Body of pancreas (tissue), 4 donors: ENCODE results near the gene HSH2D. TPM values are rescaled to one million over a fixed set of nuclear protein-coding genes. Genes with fewer than 3 reads are reported as not detected.
"Not testable (repeated sequence)": the region's sequence is repeated elsewhere in the genome, so short reads cannot be mapped to it uniquely, and the experiment has no call there.

Experiments
- ATAC-seq: fragments of 150-250 bp; one replicate; pipeline ENCODE4 v1.9.1; 2016
- DNase-seq, 4 donors: peaks; one replicate each; pipeline ENCODE4 v3.0.0-alpha.2; 2019
- H3K27ac ChIP-seq, 4 donors: fragments of 200-600 bp; sonication (generic); 1 replicate in 3 of 4; 2 replicates in 1 of 4; pipeline versions ENCODE4 v1.5.1 to v1.6.1; 2016 to 2019; ENCODE audit warnings: mild to moderate bottlenecking in 1 of 4, mixed read lengths in 1 of 4, moderate library complexity in 1 of 4
- H3K27me3 ChIP-seq, 2 donors: fragments of 200-600 bp; sonication (generic); one replicate each; pipeline ENCODE4 v1.6.0; 2016; ENCODE audit warnings: mild to moderate bottlenecking in 1 of 2
- H3K36me3 ChIP-seq, 2 donors: fragments of 200-600 bp; sonication (generic); replicated peaks in 1 of 2; 2 replicates each; pipeline ENCODE4 v1.5.1; 2016; ENCODE audit warnings: low read depth in 2 of 2; ENCODE audit not compliant: insufficient read depth in 1 of 2
- H3K4me1 ChIP-seq: fragments of 200-600 bp; sonication (generic); one replicate; pipeline ENCODE4 v1.6.0; 2016
- H3K4me3 ChIP-seq, 2 donors: fragments of 200-600 bp; sonication (generic); 1 replicate in 1 of 2; 2 replicates in 1 of 2; pipeline ENCODE4 v1.5.1; 2016 to 2019
- H3K9me3 ChIP-seq, 3 donors: fragments of 200-600 bp; sonication (generic); 1 replicate in 2 of 3; 2 replicates in 1 of 3; pipeline ENCODE4 v1.5.1; 2016
- CTCF ChIP-seq, 7 experiments: fragments of 450-650 bp in 4 of 7; fragments of 200-600 bp in 3 of 7; sonication (generic) in 3 of 7; IDR thresholded peaks; one replicate each; pipeline ENCODE4 v1.5.1; 2016 to 2019; ENCODE audit warnings: antibody characterized with exemption in 7 of 7
- POLR2A ChIP-seq, 3 donors: fragments of 450-650 bp; IDR thresholded peaks; one replicate each; pipeline ENCODE4 v1.6.1; 2016; ENCODE audit warnings: antibody characterized with exemption in 3 of 3, mild to moderate bottlenecking in 2 of 3
- WGBS, 2 donors: methylation state at CpG; one replicate each; pipeline ENCODE4 v1.1.5; 2017; 5-methylcytosine and 5-hydroxymethylcytosine counted together
- intact Hi-C: fragments of 100-400 bp; cut with DNase I; formaldehyde crosslinking; loops from one replicate; pipeline ENCODE4 v1.15.1; 2023
- total RNA-seq, 2 donors: library from RNA; depleted of rRNA; stranded (reverse); fragments of >200 nt; gene quantifications; one replicate each; pipeline ENCODE4 v1.1.0, GENCODE V29; 2016

HSH2D gene
- total RNA-seq, 2 donors from 2014 or later, result 3.6 to 9.6 TPM

DNA sequence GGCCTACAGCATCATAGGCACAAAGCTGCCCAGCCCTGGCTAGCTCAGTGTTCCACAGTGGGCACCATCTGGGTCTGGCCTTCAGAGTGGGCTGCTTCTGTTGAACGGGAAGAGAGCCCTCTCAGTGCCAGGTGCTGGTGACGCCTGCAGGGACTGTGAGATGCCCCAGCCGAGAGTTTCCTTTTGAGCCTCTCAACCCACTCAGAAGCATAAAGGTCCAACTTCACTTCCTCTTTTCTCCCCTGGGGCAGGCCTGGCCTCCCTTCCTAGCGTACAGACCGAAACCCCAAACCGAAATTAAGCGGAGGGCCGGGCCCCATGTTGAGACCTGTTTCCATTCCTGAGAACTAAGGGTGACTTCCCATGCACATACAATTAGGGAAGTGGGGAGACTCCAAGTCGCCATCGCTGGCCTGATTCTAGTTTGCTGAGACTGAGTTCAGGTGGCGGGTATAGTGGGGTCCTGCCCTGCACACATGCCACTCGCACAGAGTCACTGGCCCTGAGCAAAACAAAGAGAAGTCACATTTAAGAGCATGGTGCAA is 24.9 kb upstream of the HSH2D start:
- H3K4me1 ChIP-seq, result peaks cover 15% of the 10 kb centered on the region
- H3K9me3 ChIP-seq, result no peaks in the 10 kb centered on the region
- ATAC-seq, result no peak
- H3K27me3 ChIP-seq, result no peaks in the 10 kb centered on the region
- TF ChIP-seq POLR2A (IDR thresholded peaks at IDR 0.05) (no peak), CTCF (IDR thresholded peaks at IDR 0.05) (no peak)
- peak overlapping the region in 1 of 4 donors; percentile 60 for H3K27ac ChIP-seq
- 80 to 96% methylated on average over 9 to 12 of the region's 12 CpGs for WGBS, 2 donors
- no peak overlapping the region for H3K4me3 ChIP-seq
- intact Hi-C loops, result no loop called here
- DNase-seq, result peak in 1 of 4 donors; percentile 58
- peaks cover 4 to 30% of the 10 kb centered on the region in 2 donors for H3K36me3 ChIP-seq

GRCh38 chr19:16119075-16119857 is 24.2 kb upstream of the HSH2D start:
- H3K27me3 ChIP-seq, H3K4me3 ChIP-seq, intact Hi-C loops, H3K9me3 ChIP-seq, ATAC-seq: not testable (repeated sequence)
- Histone ChIP-seq H3K27ac (peak overlapping the region in 1 of 4 donors; percentile 2), H3K4me1 (peaks cover 10% of the 10 kb centered on the region), H3K36me3 (peaks cover 4 to 30% of the 10 kb centered on the region in 2 donors)
- DNase-seq, result peak in 1 of 4 donors; percentile 23
- 83 to 87% methylated on average over 13 to 19 of the region's 19 CpGs for WGBS, 2 donors

GRCh38 chr19:16121141-16121540 is 22.3 kb upstream of the HSH2D start:
- Histone ChIP-seq H3K4me1 (no peaks in the 10 kb centered on the region), H3K36me3 (peaks cover 4 to 37% of the 10 kb centered on the region in 2 donors), H3K9me3 (no peaks in the 10 kb centered on the region), H3K4me3 (no peak overlapping the region), H3K27ac (no peak overlapping the region), H3K27me3 (no peaks in the 10 kb centered on the region)
- DNase-seq (no peak), ATAC-seq (no peak)
- TF ChIP-seq POLR2A (IDR thresholded peaks at IDR 0.05), result no peak
- no peak for TF ChIP-seq CTCF (IDR thresholded peaks at IDR 0.05)
- WGBS, 2 donors, result 79 to 88% methylated on average over 5 of the region's 5 CpGs
- intact Hi-C loops, result no loop called here

DNA sequence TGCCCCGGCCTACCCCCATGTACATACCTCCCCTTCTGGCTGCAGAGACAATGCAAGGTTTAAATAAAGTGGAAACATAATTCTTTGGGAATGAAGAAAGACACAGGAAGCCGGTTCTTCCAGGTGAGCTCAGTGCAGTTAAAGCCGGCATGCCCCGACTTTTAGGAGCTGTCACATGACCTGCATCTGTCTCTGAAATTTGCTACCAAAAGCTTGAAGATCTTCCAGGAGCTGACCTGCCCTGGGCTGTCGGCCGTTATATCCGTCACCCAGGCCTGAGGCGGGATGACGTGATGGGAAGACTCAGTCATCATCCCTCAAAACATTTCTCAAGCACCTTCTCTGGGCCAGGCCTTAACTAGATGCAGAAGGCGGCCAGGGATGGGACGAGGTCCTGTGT is 21.5 kb upstream of the HSH2D start:
- ATAC-seq (no peak), DNase-seq (no peak)
- no peak for TF ChIP-seq CTCF (IDR thresholded peaks at IDR 0.05)
- no peak for TF ChIP-seq POLR2A (IDR thresholded peaks at IDR 0.05)
- intact Hi-C loops, result no loop called here
- H3K9me3 ChIP-seq, result no peaks in the 10 kb centered on the region
- 86 to 94% methylated on average over 8 to 11 of the region's 11 CpGs for WGBS, 2 donors
- H3K4me3 ChIP-seq, result no peak overlapping the region
- H3K27ac ChIP-seq, result no peak overlapping the region
- H3K27me3 ChIP-seq, result no peaks in the 10 kb centered on the region
- peaks cover 4 to 42% of the 10 kb centered on the region in 2 donors for H3K36me3 ChIP-seq
- no peaks in the 10 kb centered on the region for H3K4me1 ChIP-seq

- ATAC-seq, result no peak
- H3K36me3 ChIP-seq, result peaks cover 4 to 52% of the 10 kb centered on the region in 2 donors
Observed at GRCh38 chr19:16124953-16125352, 18.5 kb upstream of the HSH2D start.

More at GRCh38 chr19:16124953-16125352, 18.5 kb upstream of the HSH2D start:
- Histone ChIP-seq H3K4me1 (no peaks in the 10 kb centered on the region), H3K4me3 (no peak overlapping the region), H3K9me3 (no peaks in the 10 kb centered on the region), H3K27me3 (no peaks in the 10 kb centered on the region), H3K27ac (no peak overlapping the region)
- WGBS, 2 donors, result 90 to 94% methylated on average over 10 to 14 of the region's 14 CpGs
- no peak for DNase-seq
- intact Hi-C loops, result no loop called here
- TF ChIP-seq POLR2A (IDR thresholded peaks at IDR 0.05), result no peak
